ENCODE results near the gene CYTH4. TPM values are rescaled to one million over a fixed set of nuclear protein-coding genes. Genes with fewer than 3 reads are reported as not detected.

The CYTH4 gene
- total RNA-seq, 1 donor from 2014 or later, result not detected

DNA sequence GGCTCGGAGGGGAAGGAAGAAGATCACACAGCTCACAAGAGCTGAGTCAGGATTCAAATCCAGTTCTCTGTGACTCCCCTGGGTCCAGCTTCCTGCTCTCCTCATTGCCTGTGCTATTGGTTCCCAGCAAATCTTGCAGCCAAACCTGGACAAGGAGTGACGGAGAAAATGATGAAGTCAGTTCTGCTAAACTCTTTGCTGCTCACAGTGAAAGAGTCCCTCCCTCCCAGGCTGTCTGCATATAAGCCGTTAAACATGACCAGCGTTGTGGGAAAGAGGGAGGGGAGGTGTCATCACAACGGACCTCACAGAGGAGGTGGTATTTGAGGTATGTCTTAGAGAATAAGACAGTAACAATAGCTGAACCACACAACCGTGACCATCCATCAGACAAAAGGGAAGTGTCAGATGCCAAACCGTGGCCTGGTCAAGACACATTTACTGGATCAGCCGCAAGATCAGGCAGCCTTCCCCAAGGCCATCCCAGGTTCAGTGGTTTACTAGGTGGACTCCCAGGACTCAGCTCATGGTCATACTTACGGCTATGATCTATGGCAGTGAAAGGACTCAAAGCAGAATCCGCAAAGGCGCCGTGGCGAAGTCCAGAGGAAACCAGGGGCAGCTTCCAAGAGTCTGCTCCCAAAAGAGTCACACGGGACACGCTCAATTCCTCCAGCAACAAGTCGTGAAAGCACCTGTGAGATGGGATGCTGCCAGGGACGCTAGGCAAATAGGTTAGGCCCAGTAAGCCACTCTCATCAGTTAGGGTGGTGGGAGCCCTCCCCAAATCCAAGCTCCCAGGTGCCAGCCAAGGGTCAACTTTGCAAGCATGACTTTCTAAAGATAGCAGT lies 2.8 kb upstream of the CYTH4 start:
- TF ChIP-seq, protein P1, sequence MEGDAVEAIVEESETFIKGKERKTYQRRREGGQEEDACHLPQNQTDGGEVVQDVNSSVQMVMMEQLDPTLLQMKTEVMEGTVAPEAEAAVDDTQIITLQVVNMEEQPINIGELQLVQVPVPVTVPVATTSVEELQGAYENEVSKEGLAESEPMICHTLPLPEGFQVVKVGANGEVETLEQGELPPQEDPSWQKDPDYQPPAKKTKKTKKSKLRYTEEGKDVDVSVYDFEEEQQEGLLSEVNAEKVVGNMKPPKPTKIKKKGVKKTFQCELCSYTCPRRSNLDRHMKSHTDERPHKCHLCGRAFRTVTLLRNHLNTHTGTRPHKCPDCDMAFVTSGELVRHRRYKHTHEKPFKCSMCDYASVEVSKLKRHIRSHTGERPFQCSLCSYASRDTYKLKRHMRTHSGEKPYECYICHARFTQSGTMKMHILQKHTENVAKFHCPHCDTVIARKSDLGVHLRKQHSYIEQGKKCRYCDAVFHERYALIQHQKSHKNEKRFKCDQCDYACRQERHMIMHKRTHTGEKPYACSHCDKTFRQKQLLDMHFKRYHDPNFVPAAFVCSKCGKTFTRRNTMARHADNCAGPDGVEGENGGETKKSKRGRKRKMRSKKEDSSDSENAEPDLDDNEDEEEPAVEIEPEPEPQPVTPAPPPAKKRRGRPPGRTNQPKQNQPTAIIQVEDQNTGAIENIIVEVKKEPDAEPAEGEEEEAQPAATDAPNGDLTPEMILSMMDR (IDR thresholded peaks at IDR 0.05), result no peak
- Mint-ChIP-seq H3K9me3 (ENCODE audit: low read depth) (no peaks in the 10 kb centered on the region), H3K4me1 (ENCODE audit: low read depth) (peaks cover 8% of the 10 kb centered on the region), H3K36me3 (ENCODE audit: low read depth) (no peaks in the 10 kb centered on the region), H3K27me3 (ENCODE audit: low read depth) (no peaks in the 10 kb centered on the region), H3K27ac (ENCODE audit: unreplicated experiment) (no peak overlapping the region), H3K4me3 (ENCODE audit: unreplicated experiment) (no peak overlapping the region)
- DNase-seq (ENCODE audit: low spot score), result no peak

DNA sequence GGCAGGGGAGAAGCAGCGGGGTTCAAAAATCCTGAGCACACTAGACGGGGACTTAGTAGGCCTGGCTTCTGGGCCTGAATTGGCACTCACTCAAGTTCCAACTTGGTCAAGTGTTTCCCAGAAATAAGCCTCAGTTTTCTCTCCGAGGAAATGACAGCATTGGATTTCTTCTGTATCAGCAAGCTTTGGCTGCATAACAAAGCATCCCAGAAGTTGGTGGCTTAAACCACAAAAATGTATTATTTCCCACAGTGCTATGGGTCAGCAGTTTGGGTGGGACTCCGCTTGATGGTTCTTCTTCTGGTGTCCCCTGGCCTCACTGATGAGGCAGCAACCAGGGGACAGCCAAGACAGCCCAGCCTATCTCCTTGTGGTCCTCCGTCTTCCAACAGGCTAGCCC lies 1.6 kb upstream of the CYTH4 start:
- H3K36me3 Mint-ChIP-seq (ENCODE audit: low read depth), result no peaks in the 10 kb centered on the region
- H3K27ac Mint-ChIP-seq (ENCODE audit: unreplicated experiment), result no peak overlapping the region
- H3K27me3 Mint-ChIP-seq (ENCODE audit: low read depth), result peaks cover 2% of the 10 kb centered on the region
- H3K4me3 Mint-ChIP-seq (ENCODE audit: unreplicated experiment), result no peak overlapping the region
- H3K9me3 Mint-ChIP-seq (ENCODE audit: low read depth), result no peaks in the 10 kb centered on the region
- peaks cover 13% of the 10 kb centered on the region for H3K4me1 Mint-ChIP-seq (ENCODE audit: low read depth)
- no peak for DNase-seq (ENCODE audit: low spot score)
- TF ChIP-seq, protein P1 (IDR thresholded peaks at IDR 0.05), result no peak

DNA sequence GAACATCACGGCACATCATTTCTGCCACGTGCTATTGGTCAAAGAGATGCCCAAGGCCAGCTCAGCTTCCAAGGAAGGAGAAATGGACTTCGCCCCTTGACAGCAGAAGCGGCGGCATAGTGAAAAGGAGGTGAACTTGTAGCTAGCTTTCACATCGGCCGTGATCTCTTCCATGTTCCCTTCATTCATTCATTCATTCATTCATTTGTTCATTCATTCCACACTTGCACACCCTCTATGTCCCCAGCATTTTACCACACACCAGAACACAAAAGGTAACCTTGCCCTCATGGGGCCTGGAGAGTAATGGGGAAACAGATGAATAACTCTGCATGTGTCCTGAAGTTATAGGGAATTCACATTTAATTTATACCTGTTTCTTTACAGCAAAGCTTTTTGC lies 1.1 kb upstream of the CYTH4 start:
- H3K27ac Mint-ChIP-seq (ENCODE audit: unreplicated experiment), result no peak overlapping the region
- TF ChIP-seq, protein P1 (IDR thresholded peaks at IDR 0.05), result no peak

DNA sequence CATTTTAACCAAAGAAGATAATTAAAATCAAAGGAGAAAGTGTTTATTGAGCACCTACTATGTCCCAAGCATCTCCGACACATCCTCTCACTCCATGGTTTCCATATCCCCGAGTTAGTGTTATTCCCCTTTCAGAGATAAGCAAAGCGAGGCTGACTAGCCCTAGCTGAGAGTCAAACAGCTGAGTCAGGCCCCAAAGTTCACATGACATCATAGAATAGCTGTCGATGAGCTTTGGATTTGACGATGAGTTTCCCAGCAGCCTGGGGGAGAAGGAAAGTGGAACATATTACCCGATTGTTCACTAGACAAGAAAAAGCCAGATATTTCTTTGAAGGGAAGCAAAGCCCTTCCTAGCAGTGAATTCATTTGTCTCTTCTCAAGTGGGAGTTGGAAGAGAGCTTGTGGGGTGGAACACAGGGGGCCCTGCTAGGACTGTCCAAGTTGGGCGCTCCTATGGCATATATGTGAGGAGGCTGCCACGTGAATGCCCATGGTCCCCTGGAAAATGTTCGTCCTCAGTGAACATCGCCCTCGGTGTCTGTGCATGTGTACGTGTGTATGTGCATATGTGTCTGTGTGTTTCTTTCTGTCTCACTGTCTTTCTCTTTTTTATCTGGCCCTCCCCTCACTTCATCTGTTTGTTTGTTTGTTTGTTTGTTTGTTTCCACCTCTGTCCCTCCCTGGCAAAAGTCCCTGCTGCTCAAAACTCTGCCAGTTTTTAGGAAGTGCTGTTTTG lies 493 bp upstream of the CYTH4 start:
- Mint-ChIP-seq H3K36me3 (ENCODE audit: low read depth) (no peaks in the 10 kb centered on the region), H3K27ac (ENCODE audit: unreplicated experiment) (no peak overlapping the region), H3K27me3 (ENCODE audit: low read depth) (peaks cover 11% of the 10 kb centered on the region), H3K4me3 (ENCODE audit: unreplicated experiment) (no peak overlapping the region), H3K4me1 (ENCODE audit: low read depth) (peaks cover 13% of the 10 kb centered on the region), H3K9me3 (ENCODE audit: low read depth) (no peaks in the 10 kb centered on the region)
- no peak for DNase-seq (ENCODE audit: low spot score)
- TF ChIP-seq, protein P1 (IDR thresholded peaks at IDR 0.05), result no peak

More for the DNA sequence above, 1.1 kb upstream of the CYTH4 start:
- Mint-ChIP-seq H3K36me3 (ENCODE audit: low read depth) (no peaks in the 10 kb centered on the region), H3K4me1 (ENCODE audit: low read depth) (peaks cover 13% of the 10 kb centered on the region), H3K4me3 (ENCODE audit: unreplicated experiment) (no peak overlapping the region), H3K27me3 (ENCODE audit: low read depth) (peaks cover 5% of the 10 kb centered on the region), H3K9me3 (ENCODE audit: low read depth) (no peaks in the 10 kb centered on the region)
- no peak for DNase-seq (ENCODE audit: low spot score)

DNA sequence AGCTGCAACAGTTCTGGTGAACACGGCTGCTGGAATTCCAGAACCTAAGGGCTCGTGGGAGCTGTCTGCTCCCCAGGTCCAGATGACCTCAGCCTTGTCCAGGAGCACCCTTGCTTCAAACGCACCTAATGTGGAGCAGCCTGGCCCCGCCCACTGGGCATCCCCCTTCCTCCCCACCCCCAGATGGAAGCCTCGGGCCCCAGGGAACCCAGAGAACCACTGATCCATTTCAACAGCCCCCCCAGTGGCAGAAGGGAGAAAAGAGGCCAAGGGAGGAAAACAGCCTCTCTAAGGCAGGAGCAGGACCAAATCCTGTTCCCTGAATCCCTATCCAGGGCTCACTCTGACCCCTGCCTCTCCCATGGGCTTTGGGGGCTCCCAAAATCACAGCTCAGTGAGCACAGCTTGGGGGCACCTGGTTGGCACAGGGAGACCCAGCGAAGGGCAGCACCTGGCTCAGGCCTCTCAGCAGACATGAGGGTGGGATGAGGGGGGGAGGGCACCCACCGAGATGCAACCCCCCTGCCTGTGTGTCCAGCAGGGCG lies 1.2 kb downstream of the CYTH4 start:
- TF ChIP-seq, protein P1 (IDR thresholded peaks at IDR 0.05), result no peak
- peaks cover 12% of the 10 kb centered on the region for H3K27me3 Mint-ChIP-seq (ENCODE audit: low read depth)
- no peaks in the 10 kb centered on the region for H3K9me3 Mint-ChIP-seq (ENCODE audit: low read depth)
- no peaks in the 10 kb centered on the region for H3K36me3 Mint-ChIP-seq (ENCODE audit: low read depth)
- no peak overlapping the region for H3K27ac Mint-ChIP-seq (ENCODE audit: unreplicated experiment)
- DNase-seq (ENCODE audit: low spot score), result no peak
- no peak overlapping the region for H3K4me3 Mint-ChIP-seq (ENCODE audit: unreplicated experiment)
- H3K4me1 Mint-ChIP-seq (ENCODE audit: low read depth), result peaks cover 13% of the 10 kb centered on the region
